HG02642 (cell line): Measurements from ENCODE around the gene ZNF217.
"Not testable (repeated sequence)": the region's sequence is repeated elsewhere in the genome, so short reads cannot be mapped to it uniquely, and the experiment has no call there.

Experiments used
- ATAC-seq: cut with Tn5 transposase; IDR thresholded peaks from one replicate; pipeline ENCODE4 v1.9.1; 2021; ENCODE audit warnings: mild to moderate bottlenecking; ENCODE audit not compliant: unreplicated experiment, poor library complexity

The ZNF217 gene

DNA sequence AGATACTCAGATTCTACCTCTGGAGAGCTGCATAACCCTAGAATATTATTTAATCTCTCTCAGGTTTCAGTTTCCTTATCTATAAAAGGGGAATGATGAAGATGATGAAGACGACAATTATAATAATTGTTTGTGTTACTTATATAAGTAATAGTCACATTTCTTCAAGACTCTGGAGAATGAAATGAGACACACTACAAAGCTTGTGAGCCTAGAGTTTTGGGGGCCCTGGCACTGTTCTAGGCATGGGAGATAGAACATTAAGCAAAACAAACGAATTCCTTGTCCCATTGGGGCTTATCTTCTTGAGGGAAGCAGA is 5.4 kb upstream of the ZNF217 start:
- no peak for ATAC-seq

DNA sequence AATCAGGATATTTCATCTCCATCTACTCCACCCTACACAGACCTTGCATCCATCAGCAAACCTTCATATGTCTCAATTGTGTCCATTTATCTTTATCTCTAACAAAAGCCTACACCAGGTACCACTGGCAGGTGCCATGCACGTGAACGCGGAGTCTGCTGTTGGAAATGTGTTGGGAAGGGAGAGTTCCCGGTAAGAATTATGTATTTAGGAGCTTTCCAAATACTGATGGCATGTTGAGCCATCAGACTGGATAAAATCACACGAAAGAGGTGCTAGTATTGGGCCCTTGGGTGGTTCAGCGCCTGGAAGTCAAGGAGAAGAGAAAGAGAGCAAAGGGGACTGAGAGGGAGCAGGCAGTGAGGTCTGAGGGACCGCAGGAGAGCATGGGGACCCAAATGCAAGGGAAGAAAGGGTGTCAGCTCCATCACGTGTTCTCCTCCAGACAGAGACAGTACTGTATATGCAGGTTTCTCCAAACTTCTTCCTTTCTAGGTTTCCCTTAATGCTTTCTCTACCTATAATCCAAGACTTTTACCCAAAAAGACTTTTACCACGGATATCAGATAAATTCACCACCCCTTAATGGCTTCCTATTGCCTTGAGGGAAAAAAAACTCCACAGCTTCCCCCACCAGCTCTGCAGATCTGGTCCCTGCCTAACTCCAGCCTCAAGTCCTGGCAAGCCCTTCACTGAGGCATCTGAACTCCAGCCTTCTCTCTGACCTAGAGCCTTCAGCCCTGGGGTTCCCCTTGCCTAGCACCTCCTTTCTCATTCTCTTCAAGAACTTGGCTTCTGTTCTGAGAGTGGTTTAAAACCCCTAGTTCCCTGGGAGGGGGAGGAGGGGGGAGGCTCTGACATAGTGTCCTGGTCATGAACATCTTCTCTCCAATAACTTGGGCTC is 4.8 kb upstream of the ZNF217 start:
- no peak for ATAC-seq

DNA sequence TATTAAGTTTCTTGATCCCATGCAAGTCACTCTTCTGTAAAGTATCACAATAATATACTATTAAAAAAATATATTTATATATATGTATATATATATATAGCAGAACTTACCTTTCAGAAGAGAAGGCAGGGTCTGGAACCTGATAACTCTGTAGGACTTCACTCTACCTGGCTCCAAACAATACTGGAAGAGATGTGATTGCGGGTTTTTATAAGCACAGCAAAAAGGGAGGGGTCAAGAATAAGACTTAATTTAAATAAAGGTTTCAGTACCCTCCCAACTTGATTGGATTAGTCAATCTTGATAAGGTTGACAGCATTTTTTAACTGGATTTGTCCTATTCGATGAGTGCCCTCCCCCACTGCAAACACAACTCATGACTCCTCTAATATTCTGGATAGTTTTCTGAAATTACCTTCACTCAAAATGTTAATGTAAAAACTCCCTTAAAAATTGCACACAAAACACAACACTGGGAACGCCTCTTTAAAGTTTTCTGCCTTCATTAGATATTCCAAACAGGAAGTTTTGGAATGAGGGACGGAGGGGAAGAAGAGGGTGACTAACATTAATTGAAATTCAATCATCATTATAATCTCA is 4.0 kb upstream of the ZNF217 start:
- no peak for ATAC-seq

DNA sequence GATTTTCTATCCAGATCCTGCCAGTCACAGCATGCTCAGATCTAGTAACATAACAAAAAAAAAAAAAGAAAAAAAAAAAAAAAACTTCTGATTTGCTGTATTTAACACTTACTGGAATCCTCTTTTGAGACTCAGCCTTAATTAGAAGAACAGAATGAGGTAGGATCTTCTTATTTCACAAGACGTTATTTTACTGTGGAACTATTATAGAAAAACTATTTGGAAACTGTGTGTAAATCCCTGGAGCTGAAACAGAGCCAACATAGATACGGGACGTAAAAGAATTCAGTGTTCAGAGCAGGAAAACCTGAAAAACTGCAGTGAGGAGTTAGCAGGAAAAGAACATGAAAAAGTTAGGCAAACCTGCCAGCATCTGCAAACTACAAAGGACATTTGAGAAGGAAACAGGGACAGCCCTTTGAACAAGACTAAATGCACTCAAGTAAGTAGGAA is 3.4 kb upstream of the ZNF217 start:
- no peak for ATAC-seq

DNA sequence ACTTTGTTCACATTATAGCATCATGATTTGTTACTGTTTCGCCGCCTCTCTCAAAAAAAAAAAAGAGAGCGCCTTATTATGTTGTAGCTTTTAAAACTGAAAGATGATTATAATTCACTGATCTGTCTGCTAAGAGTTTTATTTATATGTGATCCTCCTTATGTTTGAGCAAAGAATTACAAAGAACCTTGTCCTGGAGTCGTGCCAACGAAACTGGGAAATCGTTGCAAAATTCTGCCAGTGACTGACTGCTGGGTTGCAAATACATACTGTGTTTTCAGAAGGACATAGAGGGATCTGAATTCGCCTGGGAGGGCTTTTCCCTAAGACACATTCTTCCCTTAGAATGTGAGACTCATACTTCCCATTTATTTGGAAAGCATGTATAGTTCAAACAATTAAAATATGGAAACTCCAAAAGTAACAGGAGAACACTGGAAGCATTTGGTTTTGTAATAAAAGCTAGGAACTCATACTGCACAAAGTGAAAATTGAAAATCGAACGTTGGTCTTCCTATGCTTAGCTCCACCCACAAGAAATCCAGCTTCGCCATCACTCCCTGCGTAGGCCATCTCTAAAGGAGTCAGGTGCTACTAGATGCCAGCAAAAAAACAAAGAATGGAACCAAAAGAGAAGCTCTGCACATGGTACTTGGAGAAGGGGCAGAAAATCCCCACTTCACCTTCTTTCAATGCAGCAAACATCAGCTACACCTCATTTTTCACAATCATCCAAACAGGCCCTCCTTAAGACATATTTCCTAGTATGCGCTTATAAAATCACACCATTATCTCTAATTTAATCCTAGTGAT is 2.8 kb upstream of the ZNF217 start:
- not testable (repeated sequence) for ATAC-seq

DNA sequence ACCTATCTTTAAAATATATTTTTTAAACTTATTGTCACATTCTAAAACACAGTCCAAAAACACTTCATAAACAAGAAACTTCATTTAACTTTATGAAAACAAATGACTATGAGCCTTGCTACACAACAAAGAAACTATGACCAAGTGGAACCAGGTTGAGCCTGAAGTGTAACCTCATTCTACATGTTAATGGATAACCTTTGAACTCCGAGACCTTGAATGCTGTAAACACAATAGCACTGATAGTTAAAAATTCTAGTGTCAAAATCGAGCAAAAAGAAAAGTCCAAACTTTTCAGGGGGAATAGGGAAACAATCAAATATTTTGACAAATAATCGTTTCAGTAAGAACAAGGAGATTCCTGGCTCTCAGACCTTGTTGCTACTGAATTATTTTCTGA is 2.1 kb upstream of the ZNF217 start:
- not testable (repeated sequence) for ATAC-seq

DNA sequence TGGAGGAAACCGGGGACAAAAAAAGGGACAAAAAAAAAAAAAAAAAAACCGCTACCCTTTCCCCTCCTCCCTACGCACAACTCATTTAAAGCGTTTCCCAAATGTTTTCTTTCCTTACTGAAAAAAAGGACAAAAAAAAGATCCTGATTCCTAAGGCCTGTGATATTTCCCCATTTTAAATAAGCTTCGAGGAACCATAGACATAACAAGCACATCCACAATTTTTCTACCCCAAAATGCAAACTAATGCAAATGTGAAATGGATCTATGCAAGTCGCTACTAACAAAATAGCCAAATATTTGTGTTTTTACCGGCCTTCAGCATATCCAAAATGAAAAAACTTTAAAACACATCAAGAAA is 1.4 kb upstream of the ZNF217 start:
- no peak for ATAC-seq

DNA sequence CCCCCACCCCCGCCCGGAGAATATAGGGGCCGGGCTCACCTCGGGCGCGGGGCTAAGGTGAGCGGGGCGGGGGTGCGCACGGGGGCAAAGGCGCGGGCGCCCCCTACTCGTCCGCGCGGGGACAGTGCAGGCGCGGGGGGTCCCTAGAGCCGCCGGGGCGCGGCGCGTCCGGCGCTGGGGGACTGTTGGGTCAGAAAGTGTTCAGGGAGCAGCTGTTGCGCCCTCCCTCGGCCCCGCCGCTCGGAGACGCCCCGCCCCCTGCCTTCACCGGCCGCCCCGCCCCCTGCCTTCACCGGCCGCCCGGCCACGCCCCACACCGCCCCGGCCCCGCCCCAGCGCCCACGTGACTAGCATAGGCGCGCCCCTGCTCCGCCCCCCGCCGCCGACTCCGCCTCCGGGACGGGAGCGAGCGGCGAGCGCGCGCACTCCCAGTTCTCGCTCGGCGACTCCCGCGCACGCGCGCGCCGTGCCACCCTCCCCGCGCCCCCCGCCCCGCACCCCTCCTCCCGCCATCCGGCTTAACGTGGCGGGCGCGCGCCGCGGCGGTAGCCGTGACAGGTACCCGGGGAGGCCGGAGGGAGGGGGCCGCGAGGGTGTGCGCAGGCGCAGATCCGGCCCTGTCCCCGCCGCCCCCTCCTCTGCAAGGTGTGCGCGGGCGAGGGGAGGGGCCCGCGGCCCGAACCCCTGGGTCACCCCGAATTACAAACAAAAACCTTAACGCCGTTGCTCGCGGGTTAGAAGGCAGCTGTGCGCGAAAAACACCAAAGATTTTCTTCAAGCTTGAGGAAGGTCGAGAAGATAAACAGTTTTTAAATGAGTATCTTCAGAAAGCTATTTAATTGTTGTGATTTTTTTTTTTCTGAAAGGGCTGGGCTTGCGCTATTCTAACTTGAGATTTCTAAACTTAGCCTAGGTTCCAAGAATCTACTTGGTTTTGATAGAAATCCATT is 704 bp upstream of the ZNF217 start:
- peak; percentile 74 for ATAC-seq

DNA sequence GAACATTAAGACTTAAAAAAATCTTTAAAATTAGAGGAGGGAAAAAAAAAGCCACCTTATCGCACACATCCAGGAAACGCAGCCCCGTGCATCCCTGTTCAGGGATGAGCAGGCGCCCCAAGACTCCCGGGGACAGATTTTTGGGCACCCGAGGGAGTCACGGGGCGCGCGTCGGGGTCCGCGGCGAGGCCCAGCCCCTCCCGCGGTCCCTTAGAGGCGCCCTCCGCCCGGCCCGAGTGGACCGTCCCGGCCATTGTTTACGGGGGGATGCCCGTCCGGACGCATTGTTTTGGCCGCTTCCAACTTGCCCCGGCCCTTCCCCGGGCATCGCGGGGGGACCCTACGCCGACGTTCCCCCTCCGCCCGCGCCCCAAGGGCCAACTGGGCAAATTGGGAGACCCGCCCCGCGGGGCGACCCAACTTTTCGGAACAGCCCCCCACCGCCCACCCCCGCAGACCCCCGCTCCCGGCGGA is 610 bp downstream of the ZNF217 start:
- ATAC-seq: peak; percentile 4

DNA sequence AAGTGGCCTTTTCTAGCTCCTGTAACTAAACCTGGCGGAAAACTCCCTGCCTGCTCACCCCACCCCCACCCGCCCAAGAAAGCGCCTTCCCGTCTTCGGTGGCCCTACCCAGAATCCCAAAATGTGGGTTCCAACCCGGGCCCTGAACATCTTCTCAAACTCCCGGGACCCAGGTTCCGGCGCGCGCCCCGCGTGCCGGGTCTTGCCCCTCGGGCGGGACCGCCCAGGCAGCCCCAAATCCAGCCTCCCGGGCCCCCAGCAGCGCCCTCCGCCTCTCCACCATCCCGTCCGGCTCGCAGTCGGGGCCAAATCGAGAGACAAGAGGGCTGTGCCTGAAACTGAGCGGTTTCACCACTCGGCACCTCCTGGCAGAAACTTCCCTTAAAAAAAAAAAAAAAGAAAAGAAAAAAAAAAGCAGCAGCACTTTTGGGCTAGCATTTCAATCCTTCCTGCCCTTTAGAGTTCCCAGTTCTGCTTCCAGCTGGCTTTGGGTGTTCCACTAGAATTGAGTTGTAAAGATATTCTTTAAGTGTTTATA is 1.1 kb downstream of the ZNF217 start:
- peak; percentile 22 for ATAC-seq

DNA sequence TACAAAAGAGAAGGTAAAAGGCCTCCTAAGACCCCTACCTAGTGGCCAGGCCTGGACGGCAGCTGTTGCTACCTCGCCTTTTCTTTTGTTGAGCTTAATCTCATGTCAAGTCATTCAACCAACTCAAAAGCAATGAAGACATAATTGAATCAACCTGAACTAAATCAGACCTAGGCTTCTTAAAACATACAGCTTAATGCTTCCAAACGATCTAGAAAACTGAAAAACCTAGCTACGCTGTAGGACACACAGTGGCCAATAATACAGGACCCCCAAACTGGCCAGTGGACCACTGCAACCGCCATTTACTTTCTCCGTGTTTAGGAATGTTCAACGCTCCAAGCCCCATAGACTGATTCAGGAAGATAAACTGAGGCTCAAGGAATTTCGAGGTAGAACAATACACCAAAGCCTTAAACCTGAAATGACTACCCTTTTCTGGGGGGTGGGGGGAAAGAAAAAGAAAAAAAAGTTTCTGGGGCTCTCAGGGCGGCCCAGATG is 1.6 kb downstream of the ZNF217 start:
- ATAC-seq: not testable (repeated sequence)

DNA sequence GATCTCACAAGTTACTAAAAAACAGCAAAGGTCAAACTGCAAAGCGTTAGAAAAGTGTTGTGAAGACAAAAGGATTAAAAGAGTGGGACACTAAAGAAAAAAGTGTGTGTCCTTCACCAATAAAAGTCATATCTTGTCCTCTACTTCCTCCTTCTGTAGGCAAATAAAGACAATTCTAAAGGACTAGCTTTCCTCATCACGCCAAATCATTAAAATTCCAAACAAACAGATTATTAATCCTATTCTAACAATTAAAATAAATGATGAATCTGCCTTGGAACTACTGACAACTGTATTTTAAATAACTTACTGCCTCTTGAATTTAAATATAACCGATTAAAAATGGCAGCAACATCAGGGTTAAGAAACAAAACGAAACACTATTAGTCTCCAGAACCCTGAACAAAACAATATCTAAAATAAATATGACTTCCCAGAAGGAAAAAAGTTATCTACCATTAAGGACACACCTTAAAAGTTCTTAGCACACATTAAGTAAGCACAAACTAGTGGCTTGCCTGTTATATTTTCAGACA is 2.4 kb downstream of the ZNF217 start:
- not testable (repeated sequence) for ATAC-seq

DNA sequence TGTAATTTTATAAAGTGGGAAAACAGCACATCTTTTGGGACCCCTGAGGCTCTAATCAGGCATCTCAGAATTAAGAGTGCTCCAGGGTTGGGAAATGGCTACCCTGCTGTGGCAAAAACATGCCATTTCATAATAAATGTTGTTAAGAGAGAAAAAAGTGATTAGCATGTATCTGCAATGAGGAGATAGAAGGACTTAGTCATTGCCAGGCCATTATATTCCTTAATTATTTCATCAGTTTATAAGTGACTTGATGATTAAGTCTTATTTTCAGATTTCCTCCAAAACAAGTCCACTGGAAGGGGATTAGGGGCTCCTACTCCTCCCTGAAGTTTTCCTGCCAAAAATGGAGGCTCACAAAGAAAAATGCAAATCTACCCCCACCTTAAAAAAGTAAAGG is 3.0 kb downstream of the ZNF217 start:
- not testable (repeated sequence) for ATAC-seq

DNA sequence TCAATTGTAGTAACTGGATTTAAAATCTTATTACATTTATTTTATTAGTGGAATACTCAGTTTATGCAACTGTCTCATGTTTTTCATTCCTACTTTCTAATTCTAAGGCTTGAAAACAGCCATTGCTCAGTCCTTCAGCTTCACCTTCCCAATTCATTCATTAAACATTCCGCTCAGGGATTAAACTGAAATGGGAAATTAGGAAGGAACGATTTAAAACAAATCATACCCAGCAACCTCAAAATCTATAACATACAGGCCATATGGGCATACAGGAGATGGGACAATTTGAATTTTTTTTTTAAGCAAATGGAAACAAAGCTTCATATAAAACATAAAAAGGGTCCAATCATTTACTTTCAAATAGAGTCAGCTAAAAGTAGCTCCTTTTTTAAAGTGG is 3.5 kb downstream of the ZNF217 start:
- ATAC-seq: not testable (repeated sequence)

DNA sequence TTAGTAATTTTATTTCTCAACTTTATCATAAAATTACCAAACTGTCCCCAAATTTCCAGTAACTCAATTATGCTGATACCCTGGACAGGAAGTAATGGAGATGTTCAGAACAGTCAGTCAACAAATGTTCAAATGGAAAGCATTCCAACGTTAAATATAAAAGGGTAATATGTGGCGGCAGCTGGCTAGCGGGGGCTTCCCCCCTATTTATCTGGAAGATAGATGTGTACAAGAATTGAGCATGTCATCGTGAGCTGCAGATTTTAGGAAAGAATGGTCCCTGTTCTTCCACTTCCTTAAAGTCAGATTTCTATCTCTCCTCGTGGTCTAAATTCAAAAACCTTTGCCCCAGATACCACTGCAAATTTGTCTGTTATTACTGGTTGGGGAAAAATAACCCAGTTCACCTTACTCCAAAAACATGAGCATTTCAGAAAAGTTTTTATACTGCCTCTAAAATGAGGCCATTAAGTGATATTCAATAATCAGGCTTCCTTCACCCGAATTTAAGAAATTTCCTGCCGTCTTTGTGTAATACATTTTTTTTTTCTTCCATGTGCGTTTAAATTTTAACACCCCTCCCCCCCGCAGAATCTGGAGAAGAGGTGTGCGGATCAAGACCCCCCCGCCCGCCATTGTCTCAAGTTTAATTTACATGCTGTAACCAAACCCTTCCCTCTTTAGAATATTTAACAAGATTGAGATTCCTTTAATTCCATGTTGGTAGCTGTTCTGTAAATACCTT is 4.1 kb downstream of the ZNF217 start:
- not testable (repeated sequence) for ATAC-seq

DNA sequence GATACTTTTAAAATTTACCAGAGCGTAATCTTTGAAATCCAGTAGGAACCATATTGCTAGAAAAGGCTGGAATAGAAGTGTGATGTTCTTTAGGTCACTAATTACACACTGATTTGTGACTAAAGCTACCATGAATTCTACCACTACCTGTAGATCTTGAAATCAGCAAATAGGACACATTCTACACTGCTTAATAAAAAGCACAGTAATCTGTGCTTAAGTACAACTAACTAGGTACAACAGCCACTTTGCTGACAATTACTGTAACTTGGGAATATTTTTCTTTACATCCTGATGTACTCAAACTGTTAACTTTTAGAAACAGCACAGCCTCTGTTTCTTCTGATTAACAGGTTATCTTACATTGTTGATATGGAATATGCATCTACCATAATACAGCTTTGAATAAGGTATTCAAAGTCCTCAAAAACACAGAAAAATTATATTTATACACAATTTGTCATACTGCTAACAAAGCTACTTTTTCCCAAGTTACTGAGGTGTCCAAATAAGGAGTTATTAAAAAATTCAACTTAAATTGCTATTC is 6.4 kb downstream of the ZNF217 start:
- not testable (repeated sequence) for ATAC-seq

DNA sequence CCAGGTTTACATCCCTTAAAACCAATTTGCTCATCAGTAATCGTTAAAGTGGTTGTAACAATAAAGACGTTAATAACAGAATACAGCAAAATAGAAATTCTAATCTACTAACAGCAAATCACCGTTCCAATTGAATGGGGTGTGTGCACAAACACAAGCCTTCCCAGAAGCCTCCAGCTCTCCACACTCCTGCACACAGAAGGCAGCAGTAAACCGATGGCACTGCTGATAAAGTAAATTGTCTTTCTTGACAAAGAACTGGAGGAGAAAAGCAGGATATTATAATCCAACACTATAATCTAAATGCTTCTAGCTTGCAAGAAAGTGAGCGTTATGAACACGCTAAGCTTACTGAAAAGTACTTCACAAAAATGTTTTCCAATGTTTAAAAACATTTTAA is 7.0 kb downstream of the ZNF217 start:
- ATAC-seq: no peak

DNA sequence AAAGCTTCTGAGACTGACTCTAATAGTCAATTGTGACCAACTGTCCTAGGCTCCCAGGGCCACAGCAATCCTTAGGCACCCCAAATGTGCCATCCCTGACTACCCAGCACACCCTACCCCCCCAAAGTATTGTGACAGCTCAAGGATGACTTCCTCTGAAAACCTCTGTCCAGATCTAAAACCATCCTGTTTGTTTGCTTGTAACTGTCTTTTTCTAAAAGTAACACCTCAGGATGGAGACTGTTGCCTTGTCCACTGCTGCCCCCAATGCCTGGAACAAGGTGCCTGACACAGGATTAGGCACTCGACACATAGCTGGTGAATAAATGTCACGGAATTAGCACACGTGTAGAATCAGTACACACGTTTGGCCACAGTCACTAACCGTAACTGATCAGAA is 7.7 kb downstream of the ZNF217 start:
- ATAC-seq: not testable (repeated sequence)
